HEK293T (cell line): Measurements from ENCODE around the gene DAG1.

Experiments
- ARNT ChIP-seq: fragments of 450-650 bp; IDR thresholded peaks from 2 replicates; pipeline ENCODE4 v1.6.1; 2017; ENCODE audit warnings: mild to moderate bottlenecking
- BHLHE40 ChIP-seq: fragments of 450-650 bp; IDR thresholded peaks from 2 replicates; pipeline ENCODE4 v1.6.1; 2016; ENCODE audit warnings: mild to moderate bottlenecking, moderate library complexity, borderline replicate concordance
- CTBP1 ChIP-seq: fragments of 450-650 bp; IDR thresholded peaks from 2 replicates; pipeline ENCODE4 v1.6.1; 2016; ENCODE audit warnings: borderline replicate concordance
- ELF4 ChIP-seq: fragments of 450-650 bp; IDR thresholded peaks from 2 replicates; pipeline ENCODE4 v1.6.1; 2017; ENCODE audit warnings: antibody characterized with exemption
- FOXM1 ChIP-seq: fragments of 450-650 bp; IDR thresholded peaks from 2 replicates; pipeline ENCODE4 v1.6.1; 2017; ENCODE audit warnings: mild to moderate bottlenecking, borderline replicate concordance
- L3MBTL2 ChIP-seq: fragments of 450-650 bp; conservative IDR thresholded peaks from 2 replicates; pipeline ENCODE4 v1.6.1; 2016; ENCODE audit warnings: mild to moderate bottlenecking
- LEF1 ChIP-seq: fragments of 450-650 bp; IDR thresholded peaks from 2 replicates; pipeline ENCODE4 v1.6.1; 2017; ENCODE audit warnings: mild to moderate bottlenecking, borderline replicate concordance
- SP1 ChIP-seq: fragments of 450-650 bp; IDR thresholded peaks from 2 replicates; pipeline ENCODE4 v1.6.1; 2017
- SUZ12 ChIP-seq: fragments of 450-650 bp; IDR thresholded peaks from 2 replicates; pipeline ENCODE4 v1.6.1; 2016; ENCODE audit warnings: mild to moderate bottlenecking
- TARDBP ChIP-seq: fragments of 450-650 bp; IDR thresholded peaks from 2 replicates; pipeline ENCODE4 v1.6.1; 2016
- ZNF384 ChIP-seq: fragments of 450-650 bp; IDR thresholded peaks from 2 replicates; pipeline ENCODE4 v1.6.1; 2016

DNA sequence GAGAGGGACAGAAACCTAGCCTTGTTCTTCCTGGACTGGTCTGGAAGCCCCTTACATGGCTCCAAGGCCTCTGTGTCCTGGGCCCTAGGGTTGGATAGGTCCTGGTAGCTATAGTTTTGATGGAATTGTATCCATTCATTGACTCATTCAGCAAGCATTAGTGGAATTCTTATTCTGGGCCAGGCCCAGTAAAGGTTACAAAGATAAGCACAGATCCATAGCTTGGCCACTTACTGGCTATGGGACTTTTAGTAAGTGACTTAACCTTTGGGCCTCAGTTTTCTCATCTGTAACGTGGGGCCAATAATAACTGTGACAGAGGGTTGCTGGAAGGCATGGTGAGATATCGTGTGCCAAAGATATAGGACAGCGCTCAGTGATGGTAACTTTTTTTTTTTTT is 13.6 kb upstream of the DAG1 start:
- TF ChIP-seq SP1 (no peak), FOXM1 (no peak), L3MBTL2 (no peak), CTBP1 (no peak), BHLHE40 (no peak), ARNT (no peak), ELF4 (no peak), ZNF384 (no peak), LEF1 (no peak), SUZ12 (no peak), TARDBP (no peak)
